ENCODE results near the gene SYNDIG1.

SYNDIG1 gene

GRCh38 chr20:24469116-24469893 lies at the start of gene SYNDIG1:
TSS of gene SYNDIG1 (plus strand) at chr20:24469629. CDS start at chr20:24543098, 73,469 bp downstream.
- peak; percentile 71 for DNase-seq

- DNase-seq, result no peak
These were observed 49.6 kb upstream of the SYNDIG1 start for GRCh38 chr20:24419786-24420185.

DNA sequence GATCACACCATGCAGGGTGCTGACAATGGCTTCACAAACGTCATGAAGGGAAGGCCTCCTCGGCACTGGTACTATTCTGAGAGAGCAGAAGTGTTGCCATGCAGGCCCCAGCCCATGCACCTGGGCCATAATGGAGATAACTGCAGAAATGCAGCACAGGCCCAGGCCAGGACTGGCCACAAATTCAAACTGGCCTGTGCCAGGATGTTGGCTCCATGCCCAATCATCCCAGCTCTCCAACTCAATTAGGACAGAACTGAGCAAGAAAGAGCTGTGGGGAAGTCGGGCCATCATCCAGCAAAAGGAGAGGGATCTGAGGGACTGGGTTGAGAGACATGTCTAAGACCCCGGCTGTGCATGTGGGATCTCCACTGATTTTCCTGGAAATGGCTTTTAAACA lies 48.9 kb upstream of the SYNDIG1 start:
- DNase-seq, result no peak

DNA sequence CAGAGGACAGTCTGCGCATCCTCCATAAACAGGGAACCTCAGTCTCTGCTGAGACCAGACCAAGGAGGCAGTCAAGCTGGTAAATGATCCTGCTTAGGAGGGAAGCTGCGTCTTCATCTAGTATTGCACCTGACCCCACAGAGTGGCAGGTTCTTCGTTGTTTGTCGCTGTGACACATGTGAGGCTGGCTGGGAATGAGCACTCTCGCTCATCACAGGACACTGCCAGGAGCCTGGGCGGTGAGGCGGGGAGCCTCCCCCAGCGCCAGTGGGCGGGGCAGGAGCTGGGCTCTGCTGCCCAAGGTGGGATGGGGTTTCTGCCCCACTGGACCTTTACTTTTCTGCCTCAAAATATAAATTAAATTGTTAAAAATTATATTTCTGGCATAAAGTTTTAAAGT lies 48.4 kb upstream of the SYNDIG1 start:
- DNase-seq, result no peak

GRCh38 chr20:24422091-24422760 lies 47.2 kb upstream of the SYNDIG1 start:
- DNase-seq, result no peak

- DNase-seq, result peak; percentile 83
These were observed 45.8 kb upstream of the SYNDIG1 start for GRCh38 chr20:24423390-24424313.

DNA sequence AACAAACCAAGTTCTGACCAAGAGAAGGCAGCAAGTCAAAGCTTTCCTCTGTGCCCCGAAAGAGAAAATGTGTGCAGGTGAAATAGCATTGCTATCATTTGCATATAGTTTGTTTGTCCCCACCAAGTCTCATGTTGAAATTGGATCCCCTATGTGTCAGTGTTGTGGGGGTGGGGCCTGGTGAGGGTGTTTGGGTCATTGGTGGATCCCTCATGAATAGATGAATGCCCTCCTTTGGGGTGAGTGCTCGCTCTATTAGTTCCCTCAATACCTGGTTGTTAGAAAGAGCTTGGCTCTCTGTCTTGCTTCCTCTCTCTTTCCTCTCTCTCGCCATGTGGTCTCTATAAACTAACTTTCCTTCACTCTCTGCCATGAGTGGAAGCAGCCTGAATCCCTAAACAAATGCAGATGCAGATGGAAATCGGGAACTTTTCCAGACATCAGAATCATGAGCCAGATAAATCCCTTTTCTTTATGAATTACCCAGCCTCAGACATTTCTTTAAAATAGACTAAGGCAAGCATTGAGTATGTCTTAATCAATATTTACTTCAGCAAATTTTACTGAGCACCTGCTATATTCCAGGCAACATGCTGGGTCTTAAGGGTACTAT lies 43.8 kb upstream of the SYNDIG1 start:
- DNase-seq, result peak; percentile 91

GRCh38 chr20:24431279-24432045 lies 38.0 kb upstream of the SYNDIG1 start:
- no peak for DNase-seq

- DNase-seq, result no peak
These were observed 37.4 kb upstream of the SYNDIG1 start for GRCh38 chr20:24432046-24432442.

DNA sequence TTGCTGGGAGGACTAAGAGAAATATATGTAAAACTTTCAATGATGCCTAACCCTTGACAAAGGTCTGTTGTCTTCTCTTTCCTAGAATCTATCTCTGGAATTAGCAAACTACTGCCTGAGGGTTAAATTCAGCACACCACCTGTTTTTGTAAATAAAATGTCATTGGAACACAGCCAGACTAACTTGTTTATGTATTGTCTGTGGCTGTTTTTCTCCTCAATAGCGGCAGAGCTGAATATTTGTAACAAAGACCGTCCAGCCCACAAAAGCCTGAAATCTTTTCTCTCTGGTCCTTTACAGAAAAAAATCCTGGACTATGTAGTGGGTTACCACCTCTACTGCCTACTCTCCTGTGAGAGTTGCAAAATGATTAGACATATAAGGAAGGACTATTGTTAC lies 33.3 kb upstream of the SYNDIG1 start:
- DNase-seq, result peak; percentile 73

GRCh38 chr20:24437196-24438082 lies 32.0 kb upstream of the SYNDIG1 start:
- DNase-seq, result no peak

- DNase-seq, result no peak
These were observed 31.1 kb upstream of the SYNDIG1 start for GRCh38 chr20:24438331-24438730.

- DNase-seq, result no peak
These were observed 29.6 kb upstream of the SYNDIG1 start for GRCh38 chr20:24439737-24440387.

DNA sequence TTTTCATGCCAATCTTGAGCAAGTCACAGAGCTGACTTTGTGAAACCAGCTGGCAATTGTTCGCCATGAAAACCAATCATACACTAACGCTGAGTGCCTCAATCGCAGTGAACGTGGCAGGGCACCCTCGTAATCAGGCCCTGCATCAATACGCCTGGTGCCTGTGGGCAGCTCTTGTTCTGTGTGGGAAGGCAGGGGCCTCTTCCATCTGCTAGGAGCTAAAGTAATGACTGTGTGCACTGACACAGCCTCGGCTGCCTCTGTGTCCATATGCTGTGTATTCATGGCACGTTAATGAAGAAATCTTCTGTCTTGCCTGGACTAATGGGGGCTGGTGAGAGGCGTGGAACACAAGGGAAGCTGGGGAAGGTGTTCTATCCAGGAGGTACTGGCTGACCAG lies 27.8 kb upstream of the SYNDIG1 start:
- no peak for DNase-seq

DNA sequence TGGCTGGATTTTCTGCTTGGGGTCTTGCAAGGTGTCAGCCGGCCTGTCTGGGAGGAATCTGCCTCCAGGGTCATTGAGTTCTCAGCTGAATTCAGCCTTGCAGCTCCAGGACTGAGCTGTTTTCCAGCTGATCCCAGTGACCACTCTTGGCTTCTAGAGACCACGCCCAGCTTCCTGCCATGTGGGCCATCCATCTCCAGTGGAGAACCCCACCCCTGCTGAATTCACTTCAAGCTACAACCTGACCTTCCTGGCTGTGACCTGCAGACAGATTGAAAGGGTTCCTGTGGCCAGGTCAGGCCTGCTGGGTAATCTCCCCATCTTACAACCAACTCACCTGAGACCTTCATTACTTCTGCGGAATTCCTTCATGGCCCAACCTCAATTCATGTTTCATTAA lies 26.5 kb upstream of the SYNDIG1 start:
- DNase-seq, result no peak

GRCh38 chr20:24443436-24443835 lies 26.0 kb upstream of the SYNDIG1 start:
- DNase-seq, result no peak

GRCh38 chr20:24444526-24445190 lies 24.8 kb upstream of the SYNDIG1 start:
- DNase-seq, result no peak

DNA sequence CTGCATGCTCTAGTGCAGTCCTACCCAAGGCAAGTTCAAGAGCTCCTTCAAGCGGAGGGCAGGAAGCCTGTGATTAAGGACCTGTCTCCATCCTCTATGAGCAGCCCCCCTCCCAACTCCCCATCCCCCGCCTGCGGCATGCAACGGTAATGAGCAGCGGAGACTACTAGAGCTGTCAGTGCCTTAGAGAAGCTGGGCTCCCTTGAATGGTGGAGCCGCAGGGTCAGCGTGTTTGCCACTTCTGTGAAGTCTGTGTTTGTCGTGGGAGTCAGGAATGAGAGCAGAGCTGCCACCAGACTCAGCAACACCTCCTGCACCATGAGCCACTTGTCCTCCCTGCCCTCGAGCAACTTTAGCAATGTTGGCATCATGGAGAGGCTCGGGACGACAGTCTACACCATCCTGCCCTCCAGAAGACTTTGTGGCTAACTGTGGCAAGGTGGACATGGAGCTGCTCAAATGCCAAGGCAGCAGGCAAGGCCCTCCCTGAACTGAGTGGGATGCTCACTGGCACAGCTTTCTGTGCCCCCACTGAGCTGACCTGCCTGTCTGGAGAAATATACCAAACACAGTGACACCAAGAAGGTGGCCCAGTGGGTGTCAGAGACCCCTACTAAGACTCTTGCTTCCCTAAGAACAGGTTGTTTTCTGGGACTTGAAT lies 23.8 kb upstream of the SYNDIG1 start:
- DNase-seq, result no peak

DNA sequence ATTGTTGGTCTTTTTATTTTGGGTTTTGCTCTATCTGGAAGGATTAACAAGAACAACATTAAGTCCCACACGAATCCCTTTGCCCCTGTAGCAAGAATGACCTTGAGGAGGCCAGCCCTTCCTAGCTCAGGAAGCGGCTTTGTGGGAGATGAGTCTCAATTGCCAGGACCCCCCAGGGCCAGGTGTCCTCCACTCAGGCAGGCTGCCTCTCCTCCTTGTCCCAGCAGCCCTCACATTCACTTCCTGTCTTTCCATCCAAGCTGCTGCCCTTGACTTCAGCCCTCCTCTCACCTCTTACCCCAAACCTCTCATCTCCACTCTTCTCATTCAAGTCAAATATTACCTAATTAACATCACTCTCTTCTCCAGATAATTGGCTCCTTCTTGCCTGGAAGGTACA lies 22.6 kb upstream of the SYNDIG1 start:
- no peak for DNase-seq
